K562 (cell line): ENCODE measurements around the gene FTL. TPM values are rescaled to one million over a fixed set of nuclear protein-coding genes. Genes with fewer than 3 reads are reported as not detected.
A peak's percentile ranks its signal among the peaks of the same experiment; 100 is the strongest.

Source experiments
- ARID1B ChIP-seq: fragments of 450-650 bp; IDR thresholded peaks from 2 replicates; pipeline ENCODE4 v1.6.1; 2016; ENCODE audit warnings: antibody characterized with exemption, mild to moderate bottlenecking, inconsistent platforms
- BCOR ChIP-seq: fragments of 450-650 bp; IDR thresholded peaks from 2 replicates; pipeline ENCODE4 v1.6.1; 2016
- BDP1 ChIP-seq: IDR thresholded peaks from 3 replicates; pipeline ENCODE4 v1.6.1; 2011; ENCODE audit not compliant: insufficient read length, insufficient read depth
- CBX1 ChIP-seq: sonication (generic); IDR thresholded peaks from 2 replicates; pipeline ENCODE4 v1.6.1; 2016; ENCODE audit warnings: antibody characterized with exemption, low read depth, mild to moderate bottlenecking
- CUX1 ChIP-seq: fragments of 200-800 bp; sonication (Bioruptor generic); IDR thresholded peaks from 2 replicates; pipeline ENCODE4 v1.6.1; 2016; ENCODE audit warnings: missing genetic modification characterization, missing compliant biosample characterization
- EGR1 ChIP-seq: fragments of 450-650 bp; conservative IDR thresholded peaks from 2 replicates; pipeline ENCODE4 v1.6.1; 2017; ENCODE audit warnings: mild to moderate bottlenecking
- GATAD2A ChIP-seq: fragments of 450-650 bp; IDR thresholded peaks from 2 replicates; pipeline ENCODE4 v1.6.1; 2017
- HDAC2 ChIP-seq: fragments of 450-650 bp; IDR thresholded peaks from 2 replicates; pipeline ENCODE4 v1.6.1; 2016; ENCODE audit warnings: mild to moderate bottlenecking
- HNRNPLL ChIP-seq: fragments of 200-400 bp; formaldehyde crosslinking; IDR thresholded peaks from 2 replicates; pipeline ENCODE4 v1.6.1; 2017; ENCODE audit warnings: low read length, low read depth, mild to moderate bottlenecking; ENCODE audit not compliant: poor library complexity, severe bottlenecking
- KDM5B ChIP-seq: fragments of 200-600 bp; sonication (generic); IDR thresholded peaks from 2 replicates; pipeline ENCODE4 v1.6.1; 2012; ENCODE audit warnings: low read depth, mild to moderate bottlenecking, moderate library complexity, low read length, control low read depth, inconsistent platforms; ENCODE audit not compliant: insufficient replicate concordance
- KLF16 ChIP-seq: IDR thresholded peaks from 2 replicates; pipeline ENCODE4 v1.6.1; 2016; ENCODE audit warnings: antibody characterized with exemption
- L3MBTL2 ChIP-seq: fragments of 450-650 bp; IDR thresholded peaks from 2 replicates; pipeline ENCODE4 v1.6.1; 2016; ENCODE audit warnings: mild to moderate bottlenecking, moderate library complexity
- MAFK ChIP-seq: IDR thresholded peaks from 2 replicates; pipeline ENCODE4 v1.6.1; 2011; ENCODE audit warnings: low read length, improper control_type of control experiment
- NCOR1 ChIP-seq: fragments of 450-650 bp; IDR thresholded peaks from 2 replicates; pipeline ENCODE4 v1.6.1; 2016; ENCODE audit warnings: mild to moderate bottlenecking, moderate library complexity
- PTBP1 ChIP-seq: fragments of 200-400 bp; formaldehyde crosslinking; IDR thresholded peaks from 2 replicates; pipeline ENCODE4 v1.6.1; 2017; ENCODE audit warnings: low read depth, low read length
- RFX5 ChIP-seq: IDR thresholded peaks from 2 replicates; pipeline ENCODE4 v1.6.1; 2011; ENCODE audit warnings: low read depth, mild to moderate bottlenecking, improper control_type of control experiment, low read length
- SIN3B ChIP-seq: fragments of 450-650 bp; IDR thresholded peaks from 2 replicates; pipeline ENCODE4 v1.6.1; 2017; ENCODE audit warnings: low read depth, mild to moderate bottlenecking, moderate library complexity
- SRSF9 ChIP-seq: fragments of 200-400 bp; formaldehyde crosslinking; IDR thresholded peaks from 2 replicates; pipeline ENCODE4 v1.6.1; 2017; ENCODE audit warnings: low read depth, low read length, borderline replicate concordance
- TAF7 ChIP-seq: fragments of 450-650 bp; IDR thresholded peaks from 2 replicates; pipeline ENCODE4 v1.6.1; 2016; ENCODE audit warnings: missing genetic modification characterization, missing compliant biosample characterization
- WHSC1 ChIP-seq: IDR thresholded peaks from one replicate; pipeline ENCODE4 v1.6.1; 2012; ENCODE audit warnings: low read length, control low read depth, inconsistent platforms
- XRCC3 ChIP-seq: fragments of 450-650 bp; IDR thresholded peaks from 2 replicates; pipeline ENCODE4 v1.6.1; 2017; ENCODE audit warnings: mild to moderate bottlenecking, moderate library complexity
- ZNF184 ChIP-seq: sonication (generic); formaldehyde crosslinking; IDR thresholded peaks from 2 replicates; pipeline ENCODE4 v1.5.0; 2020; ENCODE audit warnings: missing genetic modification reagents
- ZNF444 ChIP-seq: fragments of 250-450 bp; sonication (Bioruptor Pico); IDR thresholded peaks from 2 replicates; pipeline ENCODE4 v1.4.0; 2020; ENCODE audit warnings: mild to moderate bottlenecking, moderate library complexity
- ZNF780A ChIP-seq: fragments of 250-450 bp; sonication (Bioruptor Pico); IDR thresholded peaks from 2 replicates; pipeline ENCODE4 v1.5.0; 2021; ENCODE audit warnings: mild to moderate bottlenecking
- ZNF79 ChIP-seq: fragments of 250-450 bp; sonication (Bioruptor Pico); IDR thresholded peaks from 2 replicates; pipeline ENCODE4 v1.4.0; 2020; ENCODE audit warnings: low read depth, mild to moderate bottlenecking, moderate library complexity
- polyA plus RNA-seq, 8 experiments: library from polyadenylated mRNA; depleted of rRNA in 4 of 8; stranded (reverse) in 5 of 8; unstranded in 3 of 8; fragments of >200 nt; fragmentation: Nextera tagmentation in 2 of 8; fragmentation: Illumina TruSeq in 1 of 8; extraction: Ambion mirVana in 2 of 8; extraction: Trizol in 1 of 8; gene quantifications; 2 replicates each; pipeline versions ENCODE4 v1.2.1 to v1.2.3, GENCODE V29; 2011 to 2014; ENCODE audit warnings: inconsistent platforms in 1 of 8, missing spikeins in 1 of 8
- total RNA-seq, 7 experiments: library from RNA; depleted of rRNA in 6 of 7; stranded (reverse); fragments of >200 nt in 6 of 7; fragmentation: Illumina TruSeq in 2 of 7; extraction: Trizol in 2 of 7; gene quantifications; 2 replicates each; pipeline versions ENCODE4 v1.2.1 to v1.2.3, GENCODE V29; 2011 to 2021; ENCODE audit warnings: low replicate concordance in 1 of 7
- TF ChIP-seq, protein P1 (sequence below): fragments of 250-450 bp; sonication (Bioruptor Pico); IDR thresholded peaks from 2 replicates; pipeline ENCODE4 v1.4.0; 2020

FTL gene
- total and polyA plus RNA-seq, 9 of the 15 experiments (the other 6 are each of a cell fraction or from before 2014, with no cell fraction given): 1,231 to 27,415 (median 3,965) TPM

DNA sequence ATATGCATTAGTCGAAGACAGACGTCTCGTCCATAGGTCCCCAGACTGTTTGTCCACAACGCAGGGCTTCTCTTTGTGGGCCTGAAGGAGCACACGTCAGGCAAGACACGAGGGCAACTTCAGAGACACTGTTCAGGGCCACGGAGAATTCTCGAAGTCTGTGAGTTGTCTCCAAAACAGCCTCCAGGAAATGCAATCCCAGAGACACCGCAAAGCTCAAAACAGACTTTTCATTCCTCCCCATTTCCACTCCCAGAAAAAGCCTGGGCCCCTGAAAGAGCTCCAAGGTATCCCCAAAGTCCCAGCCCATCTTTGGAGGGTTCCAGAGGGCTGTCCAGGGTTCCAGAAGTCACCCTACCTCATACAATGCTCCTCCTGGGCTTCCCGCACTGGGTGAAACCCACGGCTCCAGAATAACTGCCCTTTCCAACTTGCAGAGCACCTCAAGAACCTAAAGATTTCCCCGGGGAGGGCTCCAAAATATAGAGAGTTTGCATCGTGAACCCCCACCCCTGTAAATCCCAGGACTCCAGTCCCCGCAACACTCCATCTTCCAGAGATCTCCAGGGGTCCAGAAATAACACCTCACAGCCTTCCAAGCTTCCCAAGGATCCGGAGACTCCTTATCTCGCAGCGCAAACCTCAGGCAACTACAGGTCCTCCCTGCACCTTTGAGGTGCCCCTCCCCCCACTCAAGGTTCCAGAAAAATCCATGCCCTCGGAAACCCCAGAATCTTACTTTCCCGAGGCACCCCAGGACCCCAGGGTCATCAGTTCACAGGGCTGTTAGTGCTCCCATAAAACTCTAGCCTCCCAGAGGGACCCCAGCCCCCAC lies 687 bp upstream of the FTL start (continued):
- TF ChIP-seq XRCC3 (no peak), ZNF444 (CRISPR knock-in tag) (no peak), SIN3B (0 out of 2 replicates have a peak, but pooled peaks have one; percentile 8), ZNF79 (no peak), WHSC1 (no peak), MAFK (no peak), GATAD2A (no peak), ZNF184 (CRISPR knock-in tag) (no peak), CUX1 (CRISPR knock-in tag) (no peak), L3MBTL2 (peak; percentile 53), NCOR1 (no peak), BCOR (no peak), SRSF9 (no peak), HDAC2 (0 out of 2 replicates have a peak, but pooled peaks have one; percentile 15), EGR1 (0 out of 2 replicates have a peak, but pooled peaks have one; percentile 13), BDP1 (no peak), KDM5B (peak; percentile 26), RFX5 (no peak), HNRNPLL (no peak), TAF7 (tag) (no peak), KLF16 (0 out of 2 replicates have a peak, but pooled peaks have one; percentile 16), ZNF780A (CRISPR knock-in tag) (no peak), CBX1 (no peak), ARID1B (peak; percentile 13), PTBP1 (no peak)
- TF ChIP-seq, protein P1, sequence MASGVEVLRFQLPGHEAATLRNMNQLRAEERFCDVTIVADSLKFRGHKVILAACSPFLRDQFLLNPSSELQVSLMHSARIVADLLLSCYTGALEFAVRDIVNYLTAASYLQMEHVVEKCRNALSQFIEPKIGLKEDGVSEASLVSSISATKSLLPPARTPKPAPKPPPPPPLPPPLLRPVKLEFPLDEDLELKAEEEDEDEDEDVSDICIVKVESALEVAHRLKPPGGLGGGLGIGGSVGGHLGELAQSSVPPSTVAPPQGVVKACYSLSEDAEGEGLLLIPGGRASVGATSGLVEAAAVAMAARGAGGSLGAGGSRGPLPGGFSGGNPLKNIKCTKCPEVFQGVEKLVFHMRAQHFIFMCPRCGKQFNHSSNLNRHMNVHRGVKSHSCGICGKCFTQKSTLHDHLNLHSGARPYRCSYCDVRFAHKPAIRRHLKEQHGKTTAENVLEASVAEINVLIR (CRISPR knock-in tag): no peak
